Measurements from ENCODE around the gene CDC42BPA. TPM values are rescaled to one million over a fixed set of nuclear protein-coding genes. Genes with fewer than 3 reads are reported as not detected.
A peak's percentile ranks its signal among the peaks of the same experiment; 100 is the strongest.

CDC42BPA gene
- polyA plus RNA-seq, 1 donor (not counting 4 experiments of a cell fraction or from before 2014, with no cell fraction given), result 9.2 TPM

- Histone ChIP-seq H3K27me3 (ENCODE audit: control insufficient read depth, extremely low read depth, insufficient read depth, low read length) (no peaks in the 10 kb centered on the region), H4K20me1 (ENCODE audit: control insufficient read depth, extremely low read depth, insufficient read depth, low read length) (no peaks in the 10 kb centered on the region), H2AFZ (ENCODE audit: control insufficient read depth, low read length) (no peak overlapping the region), H3K4me2 (ENCODE audit: control insufficient read depth, extremely low read depth, insufficient read depth, low read depth, low read length) (peak overlapping the region; percentile 65), H3K36me3 (ENCODE audit: control insufficient read depth in 2 of 2, extremely low read depth in 1 of 2, insufficient read depth in 2 of 2, low read length in 2 of 2) (no peaks in the 10 kb centered on the region), H3K9me3 (ENCODE audit: control insufficient read depth, low read depth, low read length) (no peaks in the 10 kb centered on the region), H3K4me1 (ENCODE audit: control insufficient read depth, extremely low read depth, insufficient read depth, low read length) (peaks cover 16% of the 10 kb centered on the region), H3K79me2 (ENCODE audit: control insufficient read depth, insufficient read depth, low read length) (peaks cover 51% of the 10 kb centered on the region), H3K9me1 (ENCODE audit: control insufficient read depth, extremely low read depth, insufficient read depth, low read length) (no peaks in the 10 kb centered on the region), H3K9ac (ENCODE audit: control insufficient read depth, extremely low read depth, insufficient read depth, low read length) (peak overlapping the region; percentile 2), H3K4me3 (ENCODE audit: control insufficient read depth in 2 of 3, extremely low read depth in 1 of 3, insufficient read depth in 2 of 3, low read depth in 1 of 3, low read length in 3 of 3) (peak overlapping the region in 1 of 3 experiments; percentile 29), H3K27ac (ENCODE audit: control insufficient read depth, insufficient read depth, low read length) (peak overlapping the region; percentile 48)
- no peak for TF ChIP-seq CTCF (optimal IDR thresholded peaks at IDR 0.05 in 1 of 3, IDR thresholded peaks at IDR 0.05 in 1 of 3, conservative IDR thresholded peaks at IDR 0.05 in 1 of 3; ENCODE audit: extremely low read depth in 1 of 3, insufficient read depth in 2 of 3, low read length in 3 of 3)
- no peak for TF ChIP-seq EZH2 (IDR thresholded peaks at IDR 0.05; ENCODE audit: low read length)
- dilution Hi-C loops (cut with MboI; ENCODE audit: extremely low pct_ligation_motif_present, low sequenced_read_pairs), result no loop called here
- no peak for FAIRE-seq
- no peak for DNase-seq (ENCODE audit: low read depth, low spot score)
Observed at GRCh38 chr1:227298512-227299240, 19.6 kb downstream of the CDC42BPA start.

GRCh38 chr1:227297073-227297793 is 21.1 kb downstream of the CDC42BPA start:
- TF ChIP-seq EZH2 (IDR thresholded peaks at IDR 0.05; ENCODE audit: low read length) (no peak), CTCF (optimal IDR thresholded peaks at IDR 0.05 in 1 of 3, IDR thresholded peaks at IDR 0.05 in 1 of 3, conservative IDR thresholded peaks at IDR 0.05 in 1 of 3; ENCODE audit: extremely low read depth in 1 of 3, insufficient read depth in 2 of 3, low read length in 3 of 3) (no peak)

More at GRCh38 chr1:227297073-227297793, 21.1 kb downstream of the CDC42BPA start:
- H3K9ac ChIP-seq (ENCODE audit: control insufficient read depth, extremely low read depth, insufficient read depth, low read length), result no peak overlapping the region
- H2AFZ ChIP-seq (ENCODE audit: control insufficient read depth, low read length), result no peak overlapping the region
- no peaks in the 10 kb centered on the region for H3K36me3 ChIP-seq (ENCODE audit: control insufficient read depth in 2 of 2, extremely low read depth in 1 of 2, insufficient read depth in 2 of 2, low read length in 2 of 2)
- H3K4me1 ChIP-seq (ENCODE audit: control insufficient read depth, extremely low read depth, insufficient read depth, low read length), result peaks cover 16% of the 10 kb centered on the region
- no peaks in the 10 kb centered on the region for H4K20me1 ChIP-seq (ENCODE audit: control insufficient read depth, extremely low read depth, insufficient read depth, low read length)
- peaks cover 55% of the 10 kb centered on the region for H3K79me2 ChIP-seq (ENCODE audit: control insufficient read depth, insufficient read depth, low read length)
- H3K4me2 ChIP-seq (ENCODE audit: control insufficient read depth, extremely low read depth, insufficient read depth, low read depth, low read length), result no peak overlapping the region
- FAIRE-seq (no peak), DNase-seq (ENCODE audit: low read depth, low spot score) (no peak)
- H3K4me3 ChIP-seq (ENCODE audit: control insufficient read depth in 2 of 3, extremely low read depth in 1 of 3, insufficient read depth in 2 of 3, low read depth in 1 of 3, low read length in 3 of 3), result no peak overlapping the region
- no peaks in the 10 kb centered on the region for H3K9me3 ChIP-seq (ENCODE audit: control insufficient read depth, low read depth, low read length)
- no peaks in the 10 kb centered on the region for H3K27me3 ChIP-seq (ENCODE audit: control insufficient read depth, extremely low read depth, insufficient read depth, low read length)
- no peak overlapping the region for H3K27ac ChIP-seq (ENCODE audit: control insufficient read depth, insufficient read depth, low read length)
- H3K9me1 ChIP-seq (ENCODE audit: control insufficient read depth, extremely low read depth, insufficient read depth, low read length), result no peaks in the 10 kb centered on the region
- dilution Hi-C loops (cut with MboI; ENCODE audit: extremely low pct_ligation_motif_present, low sequenced_read_pairs), result no loop called here
